ENCODE measurements around the gene FAM234B.

- no peak for TF ChIP-seq CTCF (IDR thresholded peaks at IDR 0.05)
- no peak for TF ChIP-seq EZH2 (IDR thresholded peaks at IDR 0.05; ENCODE audit: borderline replicate concordance, insufficient read depth, low read depth, low read length, poor library complexity, severe bottlenecking)
Observed at GRCh38 chr12:13087766-13088165, 43.6 kb downstream of the FAM234B start.
